Lower leg skin (tissue), 4 donors: ENCODE results near the gene FGF12. TPM values are rescaled to one million over a fixed set of nuclear protein-coding genes. Genes with fewer than 3 reads are reported as not detected.

Source experiments
- DNase-seq, 2 donors: peaks; one replicate each; pipeline ENCODE4 v3.0.0-alpha.2; 2019; ENCODE audit warnings: low spot score in 2 of 2
- H3K4me3 ChIP-seq: fragments of 200-600 bp; sonication (generic); 2 replicates; pipeline ENCODE4 v1.5.1; 2017; ENCODE audit warnings: mild to moderate bottlenecking, low read depth; ENCODE audit not compliant: poor library complexity, severe bottlenecking
- CTCF ChIP-seq, 3 donors: fragments of 450-650 bp; IDR thresholded peaks; one replicate each; pipeline ENCODE4 v1.5.1; 2016; ENCODE audit warnings: antibody characterized with exemption in 3 of 3, mild to moderate bottlenecking in 3 of 3, moderate library complexity in 2 of 3
- POLR2A ChIP-seq, 2 donors: fragments of 450-650 bp; IDR thresholded peaks; one replicate each; pipeline ENCODE4 v1.6.1; 2016 to 2017; ENCODE audit warnings: antibody characterized with exemption in 2 of 2, mild to moderate bottlenecking in 1 of 2, moderate library complexity in 1 of 2
- WGBS, 2 donors: methylation state at CpG; one replicate each; pipeline ENCODE4 v1.1.5; 2018; 5-methylcytosine and 5-hydroxymethylcytosine counted together
- intact Hi-C: fragments of 100-400 bp; cut with DNase I; formaldehyde crosslinking; loops from one replicate; pipeline ENCODE4 v1.15.0; 2023; ENCODE audit warnings: low total_unique reads
- total RNA-seq, 4 donors: library from RNA; depleted of rRNA; stranded (reverse); fragments of >200 nt; gene quantifications; one replicate each; pipeline ENCODE4 v1.1.0, GENCODE V29; 2016

FGF12 gene
- total RNA-seq, 4 donors from 2014 or later, result 0.05 to 0.45 (median 0.19) TPM; not detected in 1

GRCh38 chr3:192317564-192317963, 409.8 kb downstream of the FGF12 start:
- no peak for DNase-seq
- no peak overlapping the region for H3K4me3 ChIP-seq
- WGBS, 2 donors, result 79% methylated on average over 2 of the region's 2 CpGs
- intact Hi-C loops, result no loop called here
- no peak for TF ChIP-seq POLR2A (IDR thresholded peaks at IDR 0.05)

- no peak overlapping the region for H3K4me3 ChIP-seq
Measured at GRCh38 chr3:192313605-192314004, 413.7 kb downstream of the FGF12 start.

GRCh38 chr3:192307631-192308030, 419.7 kb downstream of the FGF12 start:
- TF ChIP-seq POLR2A (IDR thresholded peaks at IDR 0.05), result no peak
- no peak for TF ChIP-seq CTCF (IDR thresholded peaks at IDR 0.05)
- 78 to 79% methylated on average over 3 of the region's 3 CpGs for WGBS, 2 donors
- no peak for DNase-seq
- no peak overlapping the region for H3K4me3 ChIP-seq
- intact Hi-C loops, result no loop called here

More at GRCh38 chr3:192313605-192314004, 413.7 kb downstream of the FGF12 start:
- intact Hi-C loops, result no loop called here
- no peak for TF ChIP-seq CTCF (IDR thresholded peaks at IDR 0.05)
- TF ChIP-seq POLR2A (IDR thresholded peaks at IDR 0.05), result no peak
- no peak for DNase-seq

DNA sequence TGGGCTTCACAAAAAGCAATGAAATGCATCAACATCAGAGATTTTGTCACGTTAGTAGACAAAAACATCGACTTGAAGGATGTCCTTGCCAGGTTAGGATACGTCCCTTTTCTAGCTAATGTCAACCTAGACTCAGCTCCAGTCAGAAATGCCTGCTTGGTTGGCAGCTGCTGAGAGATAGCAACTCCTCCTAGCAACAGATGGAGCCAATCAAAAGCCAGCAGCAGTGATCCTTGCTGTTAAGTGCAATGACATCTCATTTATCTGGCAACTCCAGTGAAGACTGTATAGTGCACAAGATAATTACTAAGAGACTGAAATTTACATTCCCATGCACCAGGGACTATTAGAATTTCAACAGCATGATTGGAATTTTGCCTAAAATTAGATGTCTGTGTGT, 424.1 kb downstream of the FGF12 start:
- no peak overlapping the region for H3K4me3 ChIP-seq
- TF ChIP-seq POLR2A (IDR thresholded peaks at IDR 0.05) (no peak), CTCF (IDR thresholded peaks at IDR 0.05) (no peak)
- DNase-seq, result no peak
- intact Hi-C loops, result no loop called here
- WGBS, 2 donors, result 60 to 67% methylated on average over 3 of the region's 3 CpGs

DNA sequence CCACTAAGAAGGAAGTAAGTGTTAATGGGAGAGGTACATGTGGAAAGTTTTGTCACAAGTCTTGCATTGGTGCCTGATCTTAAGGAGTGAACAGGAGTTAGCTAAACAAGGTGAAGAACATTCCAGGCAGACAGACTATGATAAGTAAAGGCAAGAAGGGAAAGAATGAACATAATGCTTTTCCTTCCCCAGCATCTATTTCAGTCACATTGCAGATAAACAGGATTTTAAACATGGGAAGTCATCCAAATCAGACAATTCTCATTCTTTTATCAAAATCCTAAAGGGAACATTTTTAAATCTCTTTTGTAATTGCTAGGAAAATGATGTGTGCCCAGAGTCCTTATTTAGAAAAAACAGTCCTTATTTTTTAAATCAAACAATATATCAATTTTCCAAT, 424.6 kb downstream of the FGF12 start:
- intact Hi-C loops, result no loop called here
- no peak for DNase-seq
- H3K4me3 ChIP-seq, result no peak overlapping the region
- TF ChIP-seq POLR2A (IDR thresholded peaks at IDR 0.05) (no peak), CTCF (IDR thresholded peaks at IDR 0.05) (no peak)

- no peak overlapping the region for H3K4me3 ChIP-seq
- TF ChIP-seq POLR2A (IDR thresholded peaks at IDR 0.05) (no peak), CTCF (IDR thresholded peaks at IDR 0.05) (no peak)
- WGBS, 2 donors, result 79 to 86% methylated on average over 1 of the region's 1 CpG
- intact Hi-C loops, result no loop called here
- DNase-seq, result no peak
Measured at GRCh38 chr3:192299921-192300320, 427.4 kb downstream of the FGF12 start.
